NCI-H510A treated with DMSO at 0.1 percent for 48 hours (cell line): ENCODE results near the gene DDX23.

ENCODE experiments used
- DNase-seq: peaks from one replicate; lab custom pipeline; 2025; lab: John Stamatoyannopoulos, UW

Gene DDX23

GRCh38 chr12:48823281-48823680 is 28.7 kb downstream of the DDX23 start:
- no peak for DNase-seq

GRCh38 chr12:48822711-48823110 is 29.3 kb downstream of the DDX23 start:
- no peak for DNase-seq

- DNase-seq = no peak
Observed at GRCh38 chr12:48822139-48822538, 29.8 kb downstream of the DDX23 start.

GRCh38 chr12:48819986-48820725 is 31.8 kb downstream of the DDX23 start:
- DNase-seq = no peak

- peak; percentile 56 for DNase-seq
Observed at GRCh38 chr12:48818831-48819590, 33.0 kb downstream of the DDX23 start.

- peak; percentile 78 for DNase-seq
Observed at GRCh38 chr12:48817873-48818830, 33.8 kb downstream of the DDX23 start, which contains the start of gene CACNB3. TSS of gene CACNB3 (plus strand) at chr12:48818496. CDS start at chr12:48818930, 434 bp downstream.

GRCh38 chr12:48816143-48816854 is 35.7 kb downstream of the DDX23 start:
- DNase-seq = no peak

GRCh38 chr12:48815126-48816110 is 36.5 kb downstream of the DDX23 start:
- DNase-seq = peak; percentile 82

- DNase-seq = peak; percentile 16
Observed at GRCh38 chr12:48814262-48815125, 37.5 kb downstream of the DDX23 start.

GRCh38 chr12:48813465-48814261 is 38.3 kb downstream of the DDX23 start:
- no peak for DNase-seq

GRCh38 chr12:48812389-48812788 is 39.6 kb downstream of the DDX23 start:
- no peak for DNase-seq

GRCh38 chr12:48811437-48812090 is 40.4 kb downstream of the DDX23 start:
- DNase-seq = no peak

GRCh38 chr12:48810903-48811431 is 41.0 kb downstream of the DDX23 start:
- no peak for DNase-seq

GRCh38 chr12:48807981-48808380 is 44.0 kb downstream of the DDX23 start:
- no peak for DNase-seq

- no peak for DNase-seq
Observed at GRCh38 chr12:48803675-48804074, 48.3 kb downstream of the DDX23 start.

GRCh38 chr12:48800971-48801370 is 51.0 kb downstream of the DDX23 start:
- DNase-seq = no peak

- DNase-seq = no peak
Observed at GRCh38 chr12:48800457-48800856, 51.5 kb downstream of the DDX23 start.

- DNase-seq = no peak
Observed at GRCh38 chr12:48796976-48797375, 55.0 kb downstream of the DDX23 start.
